Uterus (tissue), 2 donors: ENCODE measurements around the gene MAST2.

Experiments used
- POLR2A ChIP-seq, 2 donors: fragments of 450-650 bp; IDR thresholded peaks; one replicate each; pipeline ENCODE4 v1.6.1; 2016; ENCODE audit warnings: antibody characterized with exemption in 2 of 2, mild to moderate bottlenecking in 1 of 2, moderate library complexity in 1 of 2
- TF ChIP-seq, protein P1 (sequence below), 4 experiments: fragments of 200-600 bp in 2 of 4; fragments of 450-650 bp in 2 of 4; sonication (generic) in 2 of 4; IDR thresholded peaks; one replicate each; pipeline ENCODE4 v1.5.1; 2016 to 2019; ENCODE audit warnings: antibody characterized with exemption in 4 of 4, mild to moderate bottlenecking in 2 of 4, moderate library complexity in 1 of 4

DNA sequence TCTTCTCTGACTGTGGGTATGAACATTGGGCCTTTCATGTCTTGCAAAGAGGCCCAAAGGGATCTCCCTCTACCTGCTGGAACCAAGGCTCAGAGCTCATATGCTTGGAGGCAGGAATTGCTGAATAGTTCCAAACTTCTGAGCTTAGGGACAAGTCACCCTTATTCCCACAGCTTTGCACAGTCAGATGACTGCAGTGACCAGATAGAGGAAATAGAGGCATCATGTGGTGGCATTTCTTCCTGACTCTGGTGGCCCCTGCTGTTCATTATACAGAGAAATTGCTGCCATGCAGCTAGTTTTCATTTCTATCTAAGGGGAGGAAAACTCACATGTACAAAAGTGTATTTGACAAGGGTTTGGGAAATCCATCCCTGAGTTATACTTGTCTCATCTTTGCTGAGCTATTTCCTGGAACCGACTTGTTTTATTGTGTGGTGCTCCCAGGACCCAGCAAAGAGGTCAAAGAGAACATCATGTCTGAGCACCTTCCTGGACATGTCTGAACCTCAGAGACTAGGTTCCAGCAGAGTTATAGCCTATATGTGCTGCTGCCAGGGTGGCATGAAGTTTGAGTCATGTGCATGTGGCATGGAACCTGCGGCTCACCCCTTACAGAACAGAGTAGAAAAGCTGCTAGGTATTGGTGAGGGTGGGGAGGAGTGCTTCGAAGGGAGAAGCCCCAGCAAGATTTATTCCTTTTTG lies 197.8 kb downstream of the MAST2 start:
- TF ChIP-seq, protein P1, sequence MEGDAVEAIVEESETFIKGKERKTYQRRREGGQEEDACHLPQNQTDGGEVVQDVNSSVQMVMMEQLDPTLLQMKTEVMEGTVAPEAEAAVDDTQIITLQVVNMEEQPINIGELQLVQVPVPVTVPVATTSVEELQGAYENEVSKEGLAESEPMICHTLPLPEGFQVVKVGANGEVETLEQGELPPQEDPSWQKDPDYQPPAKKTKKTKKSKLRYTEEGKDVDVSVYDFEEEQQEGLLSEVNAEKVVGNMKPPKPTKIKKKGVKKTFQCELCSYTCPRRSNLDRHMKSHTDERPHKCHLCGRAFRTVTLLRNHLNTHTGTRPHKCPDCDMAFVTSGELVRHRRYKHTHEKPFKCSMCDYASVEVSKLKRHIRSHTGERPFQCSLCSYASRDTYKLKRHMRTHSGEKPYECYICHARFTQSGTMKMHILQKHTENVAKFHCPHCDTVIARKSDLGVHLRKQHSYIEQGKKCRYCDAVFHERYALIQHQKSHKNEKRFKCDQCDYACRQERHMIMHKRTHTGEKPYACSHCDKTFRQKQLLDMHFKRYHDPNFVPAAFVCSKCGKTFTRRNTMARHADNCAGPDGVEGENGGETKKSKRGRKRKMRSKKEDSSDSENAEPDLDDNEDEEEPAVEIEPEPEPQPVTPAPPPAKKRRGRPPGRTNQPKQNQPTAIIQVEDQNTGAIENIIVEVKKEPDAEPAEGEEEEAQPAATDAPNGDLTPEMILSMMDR (IDR thresholded peaks at IDR 0.05): no peak
- TF ChIP-seq POLR2A (IDR thresholded peaks at IDR 0.05): no peak
